Epithelial cell of proximal tubule (primary cell): ENCODE data around the gene TAF7L. TPM values are rescaled to one million over a fixed set of nuclear protein-coding genes. Genes with fewer than 3 reads are reported as not detected.
A peak's percentile ranks its signal among the peaks of the same experiment; 100 is the strongest.
"Not testable (repeated sequence)": the region's sequence is repeated elsewhere in the genome, so short reads cannot be mapped to it uniquely, and the experiment has no call there.

Experiments used
- DNase-seq: peaks from one replicate; pipeline ENCODE4 v3.0.0-alpha.2; 2011; ENCODE audit warnings: low read depth
- H3K4me3 ChIP-seq: 2 replicates; pipeline ENCODE4 v1.5.1; 2011; ENCODE audit warnings: low read depth, mild to moderate bottlenecking, low read length
- total RNA-seq: library from RNA; depleted of rRNA; stranded (reverse); fragments of >200 nt; gene quantifications from 2 replicates; pipeline ENCODE4 v1.2.3, GENCODE V29; 2015
- TF ChIP-seq, protein P1 (sequence below): conservative IDR thresholded peaks from 2 replicates; pipeline ENCODE4 v1.5.1; 2012; ENCODE audit warnings: low read depth, mild to moderate bottlenecking, low read length

Gene TAF7L, protein sequence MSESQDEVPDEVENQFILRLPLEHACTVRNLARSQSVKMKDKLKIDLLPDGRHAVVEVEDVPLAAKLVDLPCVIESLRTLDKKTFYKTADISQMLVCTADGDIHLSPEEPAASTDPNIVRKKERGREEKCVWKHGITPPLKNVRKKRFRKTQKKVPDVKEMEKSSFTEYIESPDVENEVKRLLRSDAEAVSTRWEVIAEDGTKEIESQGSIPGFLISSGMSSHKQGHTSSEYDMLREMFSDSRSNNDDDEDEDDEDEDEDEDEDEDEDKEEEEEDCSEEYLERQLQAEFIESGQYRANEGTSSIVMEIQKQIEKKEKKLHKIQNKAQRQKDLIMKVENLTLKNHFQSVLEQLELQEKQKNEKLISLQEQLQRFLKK
- total RNA-seq: 0.36 and 1.3 TPM in 2 replicates

- TF ChIP-seq, protein P1, sequence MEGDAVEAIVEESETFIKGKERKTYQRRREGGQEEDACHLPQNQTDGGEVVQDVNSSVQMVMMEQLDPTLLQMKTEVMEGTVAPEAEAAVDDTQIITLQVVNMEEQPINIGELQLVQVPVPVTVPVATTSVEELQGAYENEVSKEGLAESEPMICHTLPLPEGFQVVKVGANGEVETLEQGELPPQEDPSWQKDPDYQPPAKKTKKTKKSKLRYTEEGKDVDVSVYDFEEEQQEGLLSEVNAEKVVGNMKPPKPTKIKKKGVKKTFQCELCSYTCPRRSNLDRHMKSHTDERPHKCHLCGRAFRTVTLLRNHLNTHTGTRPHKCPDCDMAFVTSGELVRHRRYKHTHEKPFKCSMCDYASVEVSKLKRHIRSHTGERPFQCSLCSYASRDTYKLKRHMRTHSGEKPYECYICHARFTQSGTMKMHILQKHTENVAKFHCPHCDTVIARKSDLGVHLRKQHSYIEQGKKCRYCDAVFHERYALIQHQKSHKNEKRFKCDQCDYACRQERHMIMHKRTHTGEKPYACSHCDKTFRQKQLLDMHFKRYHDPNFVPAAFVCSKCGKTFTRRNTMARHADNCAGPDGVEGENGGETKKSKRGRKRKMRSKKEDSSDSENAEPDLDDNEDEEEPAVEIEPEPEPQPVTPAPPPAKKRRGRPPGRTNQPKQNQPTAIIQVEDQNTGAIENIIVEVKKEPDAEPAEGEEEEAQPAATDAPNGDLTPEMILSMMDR: no peak
- DNase-seq: no peak
- no peak within 1 kb of the TSS for H3K4me3 ChIP-seq
Observed at GRCh38 chrX:101290957-101291603, at the start of gene TAF7L. TSS of gene TAF7L (minus strand) at chrX:101291334. CDS start at chrX:101287543, 3,791 bp downstream.

DNA sequence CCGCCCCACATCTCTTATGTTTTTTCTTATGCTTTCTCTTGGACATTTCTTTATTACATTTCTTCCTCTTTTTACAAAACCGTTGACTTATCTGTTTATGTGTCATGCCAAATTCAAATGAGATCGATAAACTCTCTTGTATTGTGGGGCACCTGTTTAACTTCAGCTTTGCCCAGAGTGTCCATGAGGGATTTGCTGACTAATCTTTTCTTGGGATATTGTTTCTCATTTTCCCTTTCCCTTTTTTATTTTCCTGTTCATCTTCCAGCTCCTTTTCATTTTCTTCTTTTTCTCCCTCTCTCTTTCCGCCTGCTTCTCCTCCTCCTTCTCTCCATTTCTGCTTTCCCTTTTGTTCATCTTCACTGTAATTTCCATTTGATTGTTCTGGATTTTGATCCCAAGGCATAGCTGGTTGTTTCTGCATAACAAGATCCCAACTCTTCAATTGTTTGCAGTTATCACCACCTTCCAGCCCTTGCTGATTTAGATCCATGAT, 46.7 kb upstream of the TAF7L start:
- no peak overlapping the region for H3K4me3 ChIP-seq
- TF ChIP-seq, protein P1: no peak
- no peak for DNase-seq

DNA sequence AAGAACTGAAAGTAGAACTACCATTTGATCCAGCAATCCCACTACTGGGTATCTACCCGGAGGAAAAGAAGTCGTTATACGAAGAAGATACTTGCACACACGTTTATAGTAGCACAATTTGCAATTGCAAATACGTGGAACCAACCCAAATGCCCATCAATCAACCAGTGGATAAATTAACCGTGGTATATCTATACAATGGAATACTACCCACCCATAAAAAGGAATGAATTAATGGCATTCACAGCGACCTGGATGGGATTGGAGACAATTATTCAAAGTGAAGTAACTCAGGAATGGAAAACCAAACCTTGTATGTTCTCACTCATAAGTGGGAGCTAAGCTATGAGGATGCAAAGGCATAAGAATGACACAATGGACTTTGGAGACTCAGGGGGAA, 43.2 kb upstream of the TAF7L start:
- DNase-seq, H3K4me3 ChIP-seq: not testable (repeated sequence)

GRCh38 chrX:101326600-101326999, 35.5 kb upstream of the TAF7L start:
- not testable (repeated sequence) for DNase-seq, H3K4me3 ChIP-seq

DNA sequence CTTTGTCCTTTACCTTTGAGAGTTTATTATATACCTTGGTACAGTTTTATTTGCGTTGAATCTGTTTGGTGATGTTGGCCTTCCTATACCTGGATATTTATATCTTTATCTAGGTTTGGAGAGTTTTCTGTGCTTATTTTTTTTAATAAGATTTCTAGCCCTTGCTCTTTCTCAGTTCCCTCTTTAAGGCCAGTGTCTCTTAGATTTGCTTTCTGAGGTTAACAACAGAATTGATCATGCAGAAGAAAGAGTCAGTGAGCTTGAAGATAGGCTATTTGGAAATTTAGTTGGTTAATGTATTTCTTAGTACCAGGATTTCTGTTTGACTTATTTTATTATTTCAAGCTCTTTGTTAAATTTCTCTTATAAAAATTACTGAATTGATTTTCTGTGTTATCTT, 12.7 kb upstream of the TAF7L start:
- TF ChIP-seq, protein P1: no peak
- DNase-seq: no peak
- H3K4me3 ChIP-seq: no peak overlapping the region

DNA sequence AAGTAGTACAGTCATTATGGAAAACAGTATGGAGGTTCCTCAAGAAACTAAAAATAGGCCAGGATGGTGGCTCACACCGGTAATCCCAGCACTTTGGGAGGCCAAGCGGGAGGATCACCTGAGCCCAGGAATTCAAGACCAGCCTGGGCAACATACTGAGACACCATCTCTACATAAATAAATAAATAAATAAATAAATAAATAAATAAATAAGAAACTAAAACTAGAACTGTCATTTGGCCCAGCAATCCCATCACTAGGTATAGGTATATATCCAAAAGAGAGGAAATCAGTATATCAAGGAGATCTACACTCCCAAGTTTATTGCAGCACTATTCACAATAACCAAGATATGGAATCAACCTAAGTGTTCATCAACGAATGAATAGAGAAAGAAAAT, 4.5 kb upstream of the TAF7L start:
- H3K4me3 ChIP-seq, DNase-seq: not testable (repeated sequence)

DNA sequence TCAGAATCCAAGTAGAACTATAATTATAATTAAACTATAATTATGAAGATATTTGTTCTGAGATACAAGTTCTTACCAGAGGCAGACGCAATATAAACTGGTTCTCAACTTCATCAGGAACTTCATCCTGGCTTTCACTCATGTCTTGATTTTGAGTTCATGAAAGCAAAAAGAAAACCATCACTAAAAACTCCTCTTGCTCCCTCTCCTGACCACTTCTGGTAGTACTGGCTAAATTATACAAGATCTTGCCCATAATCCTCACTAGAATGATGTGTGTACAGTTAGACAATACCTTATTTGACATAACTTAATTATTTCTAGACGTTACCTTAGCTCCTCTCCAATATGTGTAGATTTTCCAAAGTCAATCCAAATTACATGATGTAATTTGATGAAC, 3.7 kb downstream of the TAF7L start:
- DNase-seq: no peak
- no peak overlapping the region for H3K4me3 ChIP-seq
- TF ChIP-seq, protein P1: peak; percentile 56

GRCh38 chrX:101276238-101276637, 14.9 kb downstream of the TAF7L start:
- DNase-seq: no peak
- no peak overlapping the region for H3K4me3 ChIP-seq
- TF ChIP-seq, protein P1: no peak
